WTC11 (cell line): Measurements from ENCODE around the gene EPHA2. TPM values are rescaled to one million over a fixed set of nuclear protein-coding genes. Genes with fewer than 3 reads are reported as not detected.

Source experiments
- ATAC-seq: fragments of 200-7000 bp; cut with Tn5 transposase; 2 replicates; pipeline ENCODE4 v1.10.0; 2021; ENCODE audit warnings: mild to moderate bottlenecking, moderate library complexity
- CTCF ChIA-PET: fragments of 300-600 bp; sonication (Branson Sonifier 250); formaldehyde crosslinking; loops from one replicate; lab custom pipeline; 2021; ENCODE audit warnings: antibody characterized with exemption; lab: Charles Lee
- POLR2A ChIA-PET: fragments of 350-600 bp; sonication (Branson Sonifier 250); formaldehyde crosslinking; loops from one replicate; lab custom pipeline; 2021; ENCODE audit warnings: antibody characterized with exemption; lab: Charles Lee
- DNase-seq: peaks from one replicate; pipeline ENCODE4 v3.0.0; 2021; ENCODE audit warnings: low spot score
- H3K27ac Mint-ChIP-seq: 2 replicates; pipeline ENCODE4 v1.8.0; 2021; ENCODE audit warnings: mixed read lengths
- H3K27me3 Mint-ChIP-seq: 2 replicates; pipeline ENCODE4 v1.8.0; 2021; ENCODE audit warnings: low read depth, mild to moderate bottlenecking, moderate library complexity, mixed read lengths
- H3K36me3 Mint-ChIP-seq: 2 replicates; pipeline ENCODE4 v1.8.0; 2021; ENCODE audit warnings: mixed read lengths
- H3K4me1 Mint-ChIP-seq: 2 replicates; pipeline ENCODE4 v1.8.0; 2022; ENCODE audit warnings: mixed read lengths
- H3K4me3 Mint-ChIP-seq: 2 replicates; pipeline ENCODE4 v1.8.0; 2021; ENCODE audit warnings: mild to moderate bottlenecking, moderate library complexity, mixed read lengths
- H3K9me3 Mint-ChIP-seq: 2 replicates; pipeline ENCODE4 v1.8.0; 2021; ENCODE audit warnings: mixed read lengths
- EMX1 ChIP-seq: fragments of 250-450 bp; sonication (Bioruptor Pico); IDR thresholded peaks from 2 replicates; pipeline ENCODE4 v1.8.0; 2021; ENCODE audit warnings: mild to moderate bottlenecking
- FOXK1 ChIP-seq: sonication (generic); formaldehyde crosslinking; IDR thresholded peaks from 2 replicates; pipeline ENCODE4 v1.8.0; 2022; ENCODE audit warnings: mild to moderate bottlenecking, moderate library complexity, missing genetic modification reagents
- FOXP1 ChIP-seq: sonication (generic); formaldehyde crosslinking; IDR thresholded peaks from 2 replicates; pipeline ENCODE4 v1.8.0; 2022; ENCODE audit warnings: missing genetic modification reagents, mild to moderate bottlenecking, moderate library complexity, borderline replicate concordance
- HMGA2 ChIP-seq: fragments of 250-450 bp; sonication (Bioruptor Pico); IDR thresholded peaks from 2 replicates; pipeline ENCODE4 v1.4.0; 2021; ENCODE audit warnings: mild to moderate bottlenecking, moderate library complexity
- MYBL2 ChIP-seq: sonication (generic); formaldehyde crosslinking; IDR thresholded peaks from 2 replicates; pipeline ENCODE4 v1.8.1; 2023; ENCODE audit warnings: mild to moderate bottlenecking, moderate library complexity, missing genetic modification reagents
- NFE2L1 ChIP-seq: sonication (generic); formaldehyde crosslinking; IDR thresholded peaks from 2 replicates; pipeline ENCODE4 v1.8.1; 2023; ENCODE audit warnings: missing genetic modification reagents
- NR3C1 ChIP-seq: sonication (generic); formaldehyde crosslinking; conservative IDR thresholded peaks from 2 replicates; pipeline ENCODE4 v1.8.1; 2023; ENCODE audit warnings: low read depth, mild to moderate bottlenecking, missing genetic modification reagents
- ZNF232 ChIP-seq: sonication (generic); formaldehyde crosslinking; IDR thresholded peaks from 2 replicates; pipeline ENCODE4 v1.8.0; 2022; ENCODE audit warnings: mild to moderate bottlenecking, missing genetic modification reagents
- ZNF263 ChIP-seq: sonication (generic); formaldehyde crosslinking; IDR thresholded peaks from 2 replicates; pipeline ENCODE4 v1.8.1; 2022; ENCODE audit warnings: low read depth, mild to moderate bottlenecking, moderate library complexity, missing genetic modification reagents
- total RNA-seq: library from RNA; stranded (reverse); gene quantifications from 3 replicates; pipeline ENCODE4 v1.2.3, GENCODE V29; 2021
- TF ChIP-seq, protein P1 (sequence below): sonication (generic); formaldehyde crosslinking; IDR thresholded peaks from 2 replicates; pipeline ENCODE4 v1.8.0; 2022; ENCODE audit warnings: mild to moderate bottlenecking, missing genetic modification reagents
- TF ChIP-seq, protein P2 (sequence below): sonication (generic); formaldehyde crosslinking; IDR thresholded peaks from 2 replicates; pipeline ENCODE4 v1.8.0; 2022; ENCODE audit warnings: mild to moderate bottlenecking, missing genetic modification reagents
- TF ChIP-seq, protein P3 (sequence below): sonication (generic); formaldehyde crosslinking; IDR thresholded peaks from 2 replicates; pipeline ENCODE4 v1.8.0; 2022; ENCODE audit warnings: missing genetic modification reagents

The EPHA2 gene
- total RNA-seq, 1 experiment from 2014 or later: 44.4 TPM

DNA sequence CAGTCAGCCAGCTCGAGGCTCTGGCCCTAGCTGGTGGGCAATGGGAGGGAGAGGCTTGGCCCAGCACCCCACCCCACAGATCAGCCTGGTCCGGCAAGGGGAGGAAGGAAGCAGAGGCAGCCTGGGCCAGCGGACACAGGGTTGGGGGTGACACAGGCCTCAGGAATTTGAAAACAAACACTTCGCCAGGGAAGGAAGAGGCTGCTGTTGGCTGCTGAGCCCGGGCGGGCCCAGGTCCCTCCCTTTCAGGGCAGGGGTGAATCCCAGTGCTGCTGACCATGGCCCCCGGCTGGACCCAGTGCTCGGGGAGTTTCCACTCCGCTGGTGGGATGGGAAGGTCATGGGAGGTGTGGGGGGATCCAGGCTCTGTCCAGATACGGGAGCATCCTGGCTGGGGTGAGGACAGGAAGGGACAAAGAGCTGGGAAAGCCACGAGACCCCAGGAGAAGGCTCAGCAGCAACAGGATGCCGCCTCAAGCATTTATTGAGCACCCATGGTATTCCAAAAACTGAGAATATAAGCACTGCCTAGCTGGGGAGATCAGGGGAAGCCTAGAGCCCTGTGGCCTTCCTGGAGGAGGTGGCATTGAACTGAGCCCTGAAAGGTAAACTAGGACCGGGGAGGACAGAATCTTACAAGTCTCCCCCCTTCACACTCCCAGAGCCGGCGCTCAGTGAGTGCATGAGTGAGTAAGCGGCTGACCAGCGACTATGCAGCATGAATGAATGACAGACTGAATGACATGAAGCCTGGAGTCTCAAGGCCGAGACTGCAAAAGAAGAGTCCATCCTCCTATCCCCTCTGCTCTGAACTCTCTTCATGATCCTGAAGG lies 26.2 kb upstream of the EPHA2 start:
- no peak overlapping the region for H3K4me3 Mint-ChIP-seq

DNA sequence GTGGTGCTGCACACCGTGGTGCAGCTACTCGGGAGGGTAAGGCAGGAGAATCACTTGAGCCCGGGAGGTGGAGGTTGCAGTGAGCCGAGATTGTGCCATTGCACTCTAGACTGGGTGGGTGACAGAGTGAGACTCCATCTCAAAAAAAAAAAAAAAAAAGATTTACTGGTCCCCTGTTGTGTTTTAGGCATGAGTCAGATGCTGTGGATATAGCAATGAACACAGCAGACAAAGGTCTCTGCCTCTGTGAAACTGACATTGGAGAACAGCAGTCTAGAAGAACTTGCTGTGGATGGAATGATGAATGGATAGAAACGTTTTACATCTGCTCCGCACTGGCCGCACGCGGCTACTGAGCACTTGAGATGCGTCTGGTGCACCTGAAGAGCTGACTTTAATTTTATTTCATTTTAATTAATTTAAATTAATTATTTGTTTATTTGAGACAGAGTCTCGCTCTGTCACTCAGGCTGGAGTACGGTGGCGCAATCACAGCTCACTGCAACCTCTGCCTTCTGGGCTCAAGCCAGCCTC lies 24.5 kb upstream of the EPHA2 start:
- H3K27me3 Mint-ChIP-seq: no peaks in the 10 kb centered on the region; the same call in 1 of the 2 replicates
- no peak for DNase-seq
- CTCF ChIA-PET: interaction anchor here (1.2 to 2.3 kb wide), 6 partner anchors 12 to 365 kb away, joined by 3 to 21 read pairs (median 8); partner anchors contain the start of gene FAM131C
- peaks cover 13% of the 10 kb centered on the region for H3K4me1 Mint-ChIP-seq
- no peak for TF ChIP-seq NFE2L1 (CRISPR knock-in tag)
- 0 out of 2 replicates have a peak, but pooled peaks have one; percentile 22 for TF ChIP-seq HMGA2
- H3K27ac Mint-ChIP-seq: no peak overlapping the region; the same call in 1 of the 2 replicates
- H3K4me3 Mint-ChIP-seq: no peak overlapping the region
- no peaks in the 10 kb centered on the region for H3K36me3 Mint-ChIP-seq
- no peak for ATAC-seq
- H3K9me3 Mint-ChIP-seq: no peaks in the 10 kb centered on the region
- POLR2A ChIA-PET: interaction anchor here (1.3 kb wide), 1 partner anchor 25 kb away, joined by 4 read pairs; no protein-coding TSS in a partner anchor

More for the DNA sequence above, 26.2 kb upstream of the EPHA2 start:
- Mint-ChIP-seq H3K4me1 (peaks cover 13% of the 10 kb centered on the region), H3K27me3 (no peaks in the 10 kb centered on the region; the same call in 1 of the 2 replicates), H3K27ac (peak overlapping the region; percentile 94), H3K9me3 (no peaks in the 10 kb centered on the region), H3K36me3 (no peaks in the 10 kb centered on the region)
- DNase-seq: peak; percentile 70
- ChIA-PET CTCF (interaction anchor here (0.7 to 2.3 kb wide), 9 partner anchors 19 to 144 kb away, joined by 3 to 21 read pairs (median 7); partner anchors contain the start of gene FAM131C), POLR2A (interaction anchor here (0.7 to 1.3 kb wide), 4 partner anchors 14 to 32 kb away, joined by 3 to 6 read pairs (median 3); no protein-coding TSS in a partner anchor)
- no peak for TF ChIP-seq ZNF263 (CRISPR knock-in tag)
- TF ChIP-seq EMX1 (CRISPR knock-in tag): no peak
- TF ChIP-seq, protein P1, sequence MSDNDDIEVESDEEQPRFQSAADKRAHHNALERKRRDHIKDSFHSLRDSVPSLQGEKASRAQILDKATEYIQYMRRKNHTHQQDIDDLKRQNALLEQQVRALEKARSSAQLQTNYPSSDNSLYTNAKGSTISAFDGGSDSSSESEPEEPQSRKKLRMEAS: 0 out of 2 replicates have a peak, but pooled peaks have one; percentile 13
- 0 out of 2 replicates have a peak, but pooled peaks have one; percentile 18 for TF ChIP-seq FOXK1 (CRISPR knock-in tag)
- TF ChIP-seq, protein P2, sequence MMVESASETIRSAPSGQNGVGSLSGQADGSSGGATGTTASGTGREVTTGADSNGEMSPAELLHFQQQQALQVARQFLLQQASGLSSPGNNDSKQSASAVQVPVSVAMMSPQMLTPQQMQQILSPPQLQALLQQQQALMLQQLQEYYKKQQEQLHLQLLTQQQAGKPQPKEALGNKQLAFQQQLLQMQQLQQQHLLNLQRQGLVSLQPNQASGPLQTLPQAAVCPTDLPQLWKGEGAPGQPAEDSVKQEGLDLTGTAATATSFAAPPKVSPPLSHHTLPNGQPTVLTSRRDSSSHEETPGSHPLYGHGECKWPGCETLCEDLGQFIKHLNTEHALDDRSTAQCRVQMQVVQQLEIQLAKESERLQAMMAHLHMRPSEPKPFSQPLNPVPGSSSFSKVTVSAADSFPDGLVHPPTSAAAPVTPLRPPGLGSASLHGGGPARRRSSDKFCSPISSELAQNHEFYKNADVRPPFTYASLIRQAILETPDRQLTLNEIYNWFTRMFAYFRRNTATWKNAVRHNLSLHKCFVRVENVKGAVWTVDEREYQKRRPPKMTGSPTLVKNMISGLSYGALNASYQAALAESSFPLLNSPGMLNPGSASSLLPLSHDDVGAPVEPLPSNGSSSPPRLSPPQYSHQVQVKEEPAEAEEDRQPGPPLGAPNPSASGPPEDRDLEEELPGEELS (CRISPR knock-in tag): 0 out of 2 replicates have a peak, but pooled peaks have one; percentile 26
- peak; percentile 53; the same call in 1 of the 2 replicates for TF ChIP-seq FOXP1
- TF ChIP-seq MYBL2: 0 out of 2 replicates have a peak, but pooled peaks have one; percentile 62
- no peak for TF ChIP-seq NR3C1 (CRISPR knock-in tag)
- TF ChIP-seq, protein P3, sequence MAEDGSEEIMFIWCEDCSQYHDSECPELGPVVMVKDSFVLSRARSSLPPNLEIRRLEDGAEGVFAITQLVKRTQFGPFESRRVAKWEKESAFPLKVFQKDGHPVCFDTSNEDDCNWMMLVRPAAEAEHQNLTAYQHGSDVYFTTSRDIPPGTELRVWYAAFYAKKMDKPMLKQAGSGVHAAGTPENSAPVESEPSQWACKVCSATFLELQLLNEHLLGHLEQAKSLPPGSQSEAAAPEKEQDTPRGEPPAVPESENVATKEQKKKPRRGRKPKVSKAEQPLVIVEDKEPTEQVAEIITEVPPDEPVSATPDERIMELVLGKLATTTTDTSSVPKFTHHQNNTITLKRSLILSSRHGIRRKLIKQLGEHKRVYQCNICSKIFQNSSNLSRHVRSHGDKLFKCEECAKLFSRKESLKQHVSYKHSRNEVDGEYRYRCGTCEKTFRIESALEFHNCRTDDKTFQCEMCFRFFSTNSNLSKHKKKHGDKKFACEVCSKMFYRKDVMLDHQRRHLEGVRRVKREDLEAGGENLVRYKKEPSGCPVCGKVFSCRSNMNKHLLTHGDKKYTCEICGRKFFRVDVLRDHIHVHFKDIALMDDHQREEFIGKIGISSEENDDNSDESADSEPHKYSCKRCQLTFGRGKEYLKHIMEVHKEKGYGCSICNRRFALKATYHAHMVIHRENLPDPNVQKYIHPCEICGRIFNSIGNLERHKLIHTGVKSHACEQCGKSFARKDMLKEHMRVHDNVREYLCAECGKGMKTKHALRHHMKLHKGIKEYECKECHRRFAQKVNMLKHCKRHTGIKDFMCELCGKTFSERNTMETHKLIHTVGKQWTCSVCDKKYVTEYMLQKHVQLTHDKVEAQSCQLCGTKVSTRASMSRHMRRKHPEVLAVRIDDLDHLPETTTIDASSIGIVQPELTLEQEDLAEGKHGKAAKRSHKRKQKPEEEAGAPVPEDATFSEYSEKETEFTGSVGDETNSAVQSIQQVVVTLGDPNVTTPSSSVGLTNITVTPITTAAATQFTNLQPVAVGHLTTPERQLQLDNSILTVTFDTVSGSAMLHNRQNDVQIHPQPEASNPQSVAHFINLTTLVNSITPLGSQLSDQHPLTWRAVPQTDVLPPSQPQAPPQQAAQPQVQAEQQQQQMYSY (CRISPR knock-in tag): no peak
- no peak for TF ChIP-seq ZNF232 (CRISPR knock-in tag)
- ATAC-seq: peak; percentile 94
